ENCODE results near the gene MSTO1. TPM values are rescaled to one million over a fixed set of nuclear protein-coding genes. Genes with fewer than 3 reads are reported as not detected.
"Not testable (repeated sequence)": the region's sequence is repeated elsewhere in the genome, so short reads cannot be mapped to it uniquely, and the experiment has no call there.

The MSTO1 gene
- total RNA-seq, 2 experiments from 2014 or later, result 61.5 to 64.5 TPM

- ChIA-PET CTCF (interaction anchor here (0.6 to 1.5 kb wide), 6 partner anchors 8 to 341 kb away, joined by 3 to 4 read pairs (median 3); no protein-coding TSS in a partner anchor), POLR2A (no interaction called here)
- peak; percentile 64 for DNase-seq
- Mint-ChIP-seq H3K4me1 (peaks cover 6% of the 10 kb centered on the region), H3K36me3 (ENCODE audit: low read depth) (no peaks in the 10 kb centered on the region), H3K4me3 (no peak overlapping the region), H3K27ac (no peak overlapping the region), H3K9me3 (no peaks in the 10 kb centered on the region), H3K27me3 (no peaks in the 10 kb centered on the region)
These were observed 18.2 kb upstream of the MSTO1 start for GRCh38 chr1:155591770-155592169.

- H3K4me1 Mint-ChIP-seq, result peaks cover 17% of the 10 kb centered on the region
- H3K36me3 Mint-ChIP-seq (ENCODE audit: low read depth); DNase-seq; POLR2A ChIA-PET; H3K9me3 Mint-ChIP-seq; H3K27ac Mint-ChIP-seq; H3K27me3 Mint-ChIP-seq; H3K4me3 Mint-ChIP-seq: not testable (repeated sequence)
- CTCF ChIA-PET, result interaction anchor here (1.0 kb wide), 1 partner anchor 10 kb away, joined by 3 read pairs; no protein-coding TSS in a partner anchor
These were observed 14.0 kb upstream of the MSTO1 start for GRCh38 chr1:155595877-155596474.

- ChIA-PET POLR2A (no interaction called here), CTCF (interaction anchor here (0.6 to 1.0 kb wide), 4 partner anchors 8 to 67 kb away, joined by 3 to 5 read pairs (median 3); no protein-coding TSS in a partner anchor)
- H3K36me3 Mint-ChIP-seq (ENCODE audit: low read depth), result no peaks in the 10 kb centered on the region
- no peak overlapping the region for H3K4me3 Mint-ChIP-seq
- no peak overlapping the region for H3K27ac Mint-ChIP-seq
- no peaks in the 10 kb centered on the region for H3K27me3 Mint-ChIP-seq
- H3K9me3 Mint-ChIP-seq, result no peaks in the 10 kb centered on the region
- DNase-seq, result no peak
- H3K4me1 Mint-ChIP-seq, result peaks cover 16% of the 10 kb centered on the region
These were observed 13.2 kb upstream of the MSTO1 start for GRCh38 chr1:155596864-155597263.

GRCh38 chr1:155598842-155599331 lies 11.1 kb upstream of the MSTO1 start:
- Mint-ChIP-seq H3K9me3 (no peaks in the 10 kb centered on the region), H3K27ac (peak overlapping the region; percentile 84), H3K4me1 (peaks cover 16% of the 10 kb centered on the region), H3K4me3 (peak overlapping the region; percentile 62), H3K36me3 (ENCODE audit: low read depth) (no peaks in the 10 kb centered on the region), H3K27me3 (no peaks in the 10 kb centered on the region)
- DNase-seq, result no peak
- ChIA-PET CTCF (interaction anchor here (0.6 to 0.9 kb wide), 3 partner anchors 9 to 427 kb away, joined by 4 to 5 read pairs (median 5); no protein-coding TSS in a partner anchor), POLR2A (no interaction called here)

GRCh38 chr1:155599828-155600572 lies 10.0 kb upstream of the MSTO1 start:
- H3K27me3 Mint-ChIP-seq; CTCF ChIA-PET; DNase-seq; H3K27ac Mint-ChIP-seq; POLR2A ChIA-PET; H3K9me3 Mint-ChIP-seq; H3K36me3 Mint-ChIP-seq (ENCODE audit: low read depth); H3K4me3 Mint-ChIP-seq: not testable (repeated sequence)
- peaks cover 16% of the 10 kb centered on the region for H3K4me1 Mint-ChIP-seq

- no peak for DNase-seq
- Mint-ChIP-seq H3K4me1 (peaks cover 6% of the 10 kb centered on the region), H3K9me3 (no peaks in the 10 kb centered on the region), H3K36me3 (ENCODE audit: low read depth) (peaks cover 7% of the 10 kb centered on the region), H3K4me3 (no peak overlapping the region), H3K27ac (no peak overlapping the region), H3K27me3 (no peaks in the 10 kb centered on the region)
- ChIA-PET POLR2A (no interaction called here), CTCF (interaction anchor here (0.6 to 1.3 kb wide), 3 partner anchors 9 to 828 kb away, joined by 3 to 5 read pairs (median 4); no protein-coding TSS in a partner anchor)
These were observed 2.3 kb upstream of the MSTO1 start for GRCh38 chr1:155607708-155608107.

- H3K27ac Mint-ChIP-seq, result no peak overlapping the region
- H3K27me3 Mint-ChIP-seq, result no peaks in the 10 kb centered on the region
These were observed 1.2 kb upstream of the MSTO1 start for GRCh38 chr1:155608888-155609225.

GRCh38 chr1:155610257-155610647 lies 234 bp downstream of the MSTO1 start:
- H3K27ac Mint-ChIP-seq, result peak overlapping the region; percentile 94

More at GRCh38 chr1:155608888-155609225, 1.2 kb upstream of the MSTO1 start:
- Mint-ChIP-seq H3K4me1 (peaks cover 6% of the 10 kb centered on the region), H3K4me3 (peak overlapping the region; percentile 54), H3K36me3 (ENCODE audit: low read depth) (peaks cover 11% of the 10 kb centered on the region), H3K9me3 (no peaks in the 10 kb centered on the region)
- POLR2A ChIA-PET, result no interaction called here
- CTCF ChIA-PET, result no interaction called here
- no peak for DNase-seq

GRCh38 chr1:155613226-155613625 lies 3.2 kb downstream of the MSTO1 start:
- DNase-seq, H3K9me3 Mint-ChIP-seq, H3K27me3 Mint-ChIP-seq, H3K27ac Mint-ChIP-seq, H3K4me3 Mint-ChIP-seq, POLR2A ChIA-PET, H3K4me1 Mint-ChIP-seq: not testable (repeated sequence)
- H3K36me3 Mint-ChIP-seq (ENCODE audit: low read depth), result peaks cover 14% of the 10 kb centered on the region
- CTCF ChIA-PET, result interaction anchor here (0.6 kb wide), 2 partner anchors 40 to 1349 kb away, joined by 3 to 4 read pairs; no protein-coding TSS in a partner anchor

More at GRCh38 chr1:155610257-155610647, 234 bp downstream of the MSTO1 start:
- H3K27me3 Mint-ChIP-seq, H3K4me1 Mint-ChIP-seq, CTCF ChIA-PET, H3K9me3 Mint-ChIP-seq, POLR2A ChIA-PET, DNase-seq: not testable (repeated sequence)
- H3K4me3 Mint-ChIP-seq, result peak overlapping the region; percentile 93
- peaks cover 14% of the 10 kb centered on the region for H3K36me3 Mint-ChIP-seq (ENCODE audit: low read depth)

- Mint-ChIP-seq H3K9me3 (no peaks in the 10 kb centered on the region), H3K4me1 (peaks cover 2% of the 10 kb centered on the region), H3K36me3 (ENCODE audit: low read depth) (no peaks in the 10 kb centered on the region), H3K27me3 (no peaks in the 10 kb centered on the region), H3K27ac (no peak overlapping the region), H3K4me3 (no peak overlapping the region)
- ChIA-PET POLR2A (no interaction called here), CTCF (no interaction called here)
- no peak for DNase-seq
These were observed 12.2 kb downstream of the MSTO1 start for GRCh38 chr1:155622191-155622590.

GRCh38 chr1:155623357-155623756 lies 13.3 kb downstream of the MSTO1 start:
- Mint-ChIP-seq H3K27ac (no peak overlapping the region), H3K4me3 (no peak overlapping the region), H3K4me1 (peaks cover 2% of the 10 kb centered on the region), H3K36me3 (ENCODE audit: low read depth) (no peaks in the 10 kb centered on the region), H3K27me3 (no peaks in the 10 kb centered on the region), H3K9me3 (no peaks in the 10 kb centered on the region)
- ChIA-PET POLR2A (no interaction called here), CTCF (no interaction called here)
- DNase-seq, result no peak

- POLR2A ChIA-PET; H3K4me3 Mint-ChIP-seq; H3K4me1 Mint-ChIP-seq; CTCF ChIA-PET; DNase-seq; H3K27me3 Mint-ChIP-seq; H3K27ac Mint-ChIP-seq; H3K9me3 Mint-ChIP-seq; H3K36me3 Mint-ChIP-seq (ENCODE audit: low read depth): not testable (repeated sequence)
These were observed 16.4 kb downstream of the MSTO1 start for GRCh38 chr1:155626428-155626827.

- DNase-seq, result no peak
- Mint-ChIP-seq H3K36me3 (ENCODE audit: low read depth) (peaks cover 4% of the 10 kb centered on the region), H3K4me3 (peak overlapping the region; percentile 86), H3K4me1 (peaks cover 22% of the 10 kb centered on the region), H3K27me3 (no peaks in the 10 kb centered on the region), H3K9me3 (peaks cover 8% of the 10 kb centered on the region), H3K27ac (peak overlapping the region; percentile 94)
- ChIA-PET CTCF (interaction anchor here (0.6 to 0.7 kb wide), 2 partner anchors 109 to 280 kb away, joined by 3 to 4 read pairs; no protein-coding TSS in a partner anchor), POLR2A (no interaction called here)
These were observed 26.6 kb downstream of the MSTO1 start for GRCh38 chr1:155636397-155637153.

Data from activated CD4-positive, alpha-beta T cell treated with anti-CD3 and anti-CD28 coated beads, Interleukin-2, amount 10 ng/mL, durations not matched to agents 7 days and 5 days (primary cell).